Cerebellar nuclear complex (tissue), 1 donor: Measurements from ENCODE around the gene WDFY2.
"Not testable (repeated sequence)": the region's sequence is repeated elsewhere in the genome, so short reads cannot be mapped to it uniquely, and the experiment has no call there.

Source experiments
- DNase-seq, 2 experiments: peaks; one replicate each; lab custom pipeline; 2025; lab: John Stamatoyannopoulos, UW

Gene WDFY2

GRCh38 chr13:51632591-51633362, 48.5 kb downstream of the WDFY2 start:
- no peak for DNase-seq

DNA sequence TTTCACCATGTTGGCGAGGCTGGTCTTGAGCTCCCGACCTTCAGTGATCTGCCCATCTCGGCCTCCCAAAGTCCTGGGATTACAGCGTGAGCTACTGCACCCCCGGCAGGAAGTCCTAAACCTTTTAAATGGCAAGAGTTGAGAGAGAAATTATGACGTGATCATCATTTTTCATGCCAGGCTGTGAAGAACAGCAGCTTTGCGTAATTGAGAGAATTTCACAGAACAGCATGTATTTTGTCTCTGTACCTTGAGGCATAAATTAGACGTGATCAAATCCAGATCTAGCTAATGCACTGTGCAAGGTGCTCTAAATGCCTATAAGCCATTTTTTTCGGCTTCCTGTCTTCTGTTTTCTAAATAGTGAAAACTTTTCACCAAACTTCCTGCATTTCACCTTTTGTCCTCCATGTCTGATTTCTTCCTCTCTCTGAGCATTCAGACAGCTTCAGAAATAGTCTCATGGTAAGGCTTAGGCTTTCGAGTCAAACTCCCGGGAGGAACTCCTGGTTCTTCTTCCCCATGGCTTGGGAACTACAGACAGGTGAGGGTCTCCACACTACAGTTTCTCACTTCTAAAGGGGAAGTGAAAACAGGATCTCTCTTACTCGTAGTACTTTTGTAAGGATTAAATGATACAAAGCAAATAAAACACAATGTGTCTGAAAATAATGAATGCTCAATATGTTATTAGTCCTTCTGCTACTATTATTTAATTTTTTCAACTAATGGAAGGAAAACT, 51.0 kb downstream of the WDFY2 start:
- no peak for DNase-seq

GRCh38 chr13:51636349-51636890, 52.2 kb downstream of the WDFY2 start:
- DNase-seq, result no peak

DNA sequence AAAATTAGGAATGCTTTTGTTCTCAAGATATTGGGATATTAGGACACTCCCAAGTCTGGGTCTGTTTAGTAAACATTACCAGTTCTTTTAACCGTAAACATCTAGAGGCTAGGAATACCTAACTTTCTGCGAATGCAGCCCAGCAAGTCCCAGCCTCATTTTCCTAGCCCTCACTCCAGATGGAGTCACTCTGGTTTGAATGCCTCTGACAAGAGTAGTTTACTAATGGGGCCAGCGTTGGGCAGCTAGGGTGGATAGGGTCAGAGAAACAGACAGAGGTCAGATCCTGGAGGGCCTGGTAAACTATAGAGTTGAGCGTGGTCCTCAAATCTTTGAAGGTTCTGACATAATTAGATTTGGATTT, 53.6 kb downstream of the WDFY2 start:
- no peak for DNase-seq

DNA sequence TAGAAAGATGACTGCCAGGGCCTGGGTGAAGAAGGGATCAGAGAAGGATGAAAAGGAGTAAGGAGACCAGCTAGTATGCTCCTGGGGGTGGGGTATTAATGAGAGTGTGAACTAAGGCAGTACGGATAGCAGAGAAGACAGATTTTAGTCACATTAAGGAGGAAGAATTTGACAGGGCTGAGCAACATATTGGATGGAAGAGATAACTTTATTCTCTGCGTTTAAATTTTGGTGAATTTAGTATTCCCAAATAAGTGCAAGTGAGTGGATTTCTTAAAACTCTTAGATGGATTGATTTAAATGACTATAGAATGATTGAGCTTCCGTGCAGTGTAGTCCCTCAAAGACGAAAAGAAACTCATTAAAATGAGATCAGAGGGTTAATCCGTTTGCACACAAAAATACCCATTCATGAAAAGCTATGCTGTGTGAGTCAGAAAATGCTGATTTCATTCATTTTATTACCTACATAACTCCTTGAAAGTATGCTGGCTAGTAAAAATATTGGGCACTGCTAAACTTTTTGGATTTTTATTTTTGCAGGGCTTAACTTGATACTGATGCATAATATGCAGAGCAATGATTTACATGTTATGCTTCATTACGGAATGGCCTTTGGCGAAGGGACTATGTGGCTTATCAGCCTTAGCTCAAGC, 54.1 kb downstream of the WDFY2 start:
- no peak for DNase-seq

DNA sequence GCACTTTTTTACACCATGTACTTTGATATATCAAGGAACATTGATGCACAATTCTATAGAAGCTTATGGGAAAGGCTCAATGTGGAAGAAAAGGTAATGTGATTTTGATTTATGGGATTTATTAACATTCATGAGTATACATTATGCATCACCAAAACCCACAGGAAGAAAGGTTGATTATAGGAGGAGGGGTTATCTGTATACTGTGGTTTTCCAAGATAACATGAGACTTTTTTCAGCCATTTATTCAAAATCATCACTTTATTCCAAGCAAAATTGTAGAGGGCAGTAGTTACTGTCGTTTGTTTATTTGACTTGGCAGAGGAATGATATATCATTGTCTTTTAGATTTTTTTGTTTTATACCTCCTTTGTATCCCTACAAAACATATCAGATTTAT, 54.9 kb downstream of the WDFY2 start:
- no peak for DNase-seq

- DNase-seq, result not testable (repeated sequence)
Measured at GRCh38 chr13:51640696-51641095, 56.4 kb downstream of the WDFY2 start.

GRCh38 chr13:51643105-51643881, 59.0 kb downstream of the WDFY2 start:
- DNase-seq, result no peak

DNA sequence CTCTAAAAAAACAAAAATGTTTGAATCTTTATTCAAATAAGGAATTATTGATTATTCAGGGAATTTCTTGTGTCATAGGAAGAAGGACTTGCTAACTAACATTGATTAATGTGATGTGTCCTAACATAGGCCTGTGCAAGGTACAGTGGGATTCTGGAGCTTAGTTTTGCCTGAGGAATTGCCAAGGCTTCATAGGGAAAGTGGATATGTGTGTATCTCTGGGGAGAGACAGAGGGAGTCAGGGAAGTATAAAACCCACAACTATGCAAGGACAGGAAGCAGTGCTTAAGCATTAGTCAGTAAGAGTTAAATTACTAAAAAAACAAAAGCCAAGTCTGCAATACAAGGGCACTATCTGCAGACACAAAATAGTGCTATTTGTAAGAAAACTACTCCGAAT, 59.6 kb downstream of the WDFY2 start:
- no peak for DNase-seq

DNA sequence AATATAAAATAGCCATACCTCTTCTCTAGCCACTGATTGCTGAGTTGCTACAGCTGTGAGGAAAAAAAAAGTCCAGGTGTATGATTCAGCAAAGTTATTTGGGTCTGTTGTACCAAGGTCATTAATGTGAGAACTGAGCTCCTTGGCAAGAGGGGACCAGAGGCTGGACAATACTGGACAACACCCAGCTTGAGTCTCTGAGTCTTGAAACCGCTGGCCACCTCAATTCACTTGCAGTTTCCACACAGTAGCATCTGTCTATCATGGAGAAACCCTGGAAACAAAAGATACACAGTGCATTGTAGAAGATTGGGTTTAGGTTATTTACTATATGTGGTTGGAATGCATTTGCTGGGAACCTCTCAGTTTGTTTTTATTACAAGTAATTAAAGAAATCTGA, 60.4 kb downstream of the WDFY2 start:
- DNase-seq, result no peak

DNA sequence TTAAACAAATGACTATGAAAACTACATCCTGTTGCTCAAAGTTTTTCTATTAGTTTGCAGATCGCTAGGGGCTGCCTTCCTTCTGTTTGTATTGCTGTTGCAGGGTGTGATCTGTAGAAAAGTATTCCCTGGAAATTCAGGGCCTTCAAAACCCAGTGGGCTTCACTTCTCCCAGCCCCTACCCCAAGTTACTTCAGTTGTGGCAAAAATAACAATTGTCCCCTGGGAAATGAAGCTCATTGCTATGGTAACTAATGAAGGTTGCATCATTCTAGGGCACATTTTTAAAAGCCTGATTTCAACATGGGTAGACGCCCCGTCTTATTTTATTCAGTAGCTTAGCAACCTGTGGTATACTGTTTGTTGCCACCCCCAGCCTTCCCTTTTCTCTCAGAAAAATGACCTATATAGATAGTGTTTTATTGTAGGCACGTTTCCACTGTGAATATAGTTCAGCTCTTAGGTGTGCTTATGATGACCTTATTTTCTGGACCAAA, 60.9 kb downstream of the WDFY2 start:
- no peak for DNase-seq

GRCh38 chr13:51645761-51646670, 61.8 kb downstream of the WDFY2 start:
- no peak for DNase-seq

GRCh38 chr13:51647067-51647466, 62.8 kb downstream of the WDFY2 start:
- DNase-seq, result no peak

DNA sequence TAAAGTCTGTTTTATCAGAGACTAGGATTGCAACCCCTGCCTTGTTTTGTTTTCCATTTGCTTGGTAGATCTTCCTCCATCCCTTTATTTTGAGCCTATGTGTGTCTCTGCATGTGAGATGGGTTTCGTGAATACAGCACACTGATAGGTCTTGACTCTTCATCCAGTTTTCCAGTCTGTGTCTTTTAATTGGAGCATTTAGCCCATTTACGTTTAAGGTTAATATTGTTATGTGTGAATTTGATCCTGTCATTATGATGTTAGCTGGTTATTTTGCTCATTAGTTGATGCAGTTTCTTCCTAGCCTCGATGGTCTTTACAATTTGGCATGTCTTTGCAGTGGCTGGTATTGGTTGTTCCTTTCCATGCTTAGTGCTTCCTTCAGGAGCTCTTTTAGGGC, 67.9 kb downstream of the WDFY2 start:
- DNase-seq, result not testable (repeated sequence)

DNA sequence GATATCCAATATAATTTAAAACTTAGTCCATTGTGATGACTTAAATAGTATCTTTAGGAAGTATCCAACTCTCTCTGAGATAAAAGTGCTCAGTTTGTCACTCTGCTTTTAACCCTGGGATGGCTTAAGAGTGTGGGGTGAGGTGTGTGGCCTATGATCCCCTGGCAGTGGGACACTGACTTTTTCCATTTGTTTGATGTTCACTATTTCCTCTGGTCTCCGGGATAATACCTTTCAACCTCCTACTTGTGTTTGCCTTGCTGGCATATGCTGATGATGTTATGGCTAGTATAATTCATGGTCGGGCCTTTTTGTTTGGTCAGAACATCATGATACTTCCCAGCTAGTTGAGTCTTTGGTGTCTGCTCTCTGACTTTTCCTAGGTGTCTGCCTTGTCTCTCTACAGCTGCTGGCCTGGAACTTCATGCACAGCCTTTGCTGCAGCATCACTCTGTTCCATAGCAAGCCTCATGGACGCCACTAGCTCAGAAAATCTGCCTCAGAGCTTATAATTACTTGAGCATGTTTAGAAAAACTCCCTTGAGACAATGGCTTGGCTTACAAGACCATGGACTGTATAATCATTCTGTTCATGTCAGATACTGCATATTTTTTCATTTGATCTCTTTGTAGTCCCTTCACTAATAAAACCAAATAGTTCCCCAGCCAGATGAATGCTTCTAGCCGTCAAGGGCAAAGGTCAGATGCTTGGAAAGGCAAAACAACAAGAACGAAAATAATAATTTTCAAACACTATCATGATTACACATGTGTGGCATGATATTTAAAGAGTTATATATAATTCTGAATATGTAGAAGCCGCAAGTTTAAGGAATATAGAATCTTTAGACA, 75.2 kb downstream of the WDFY2 start:
- no peak for DNase-seq

GRCh38 chr13:51660813-51661212, 76.6 kb downstream of the WDFY2 start:
- DNase-seq, result no peak

GRCh38 chr13:51663973-51664957, 80.0 kb downstream of the WDFY2 start:
- DNase-seq, result no peak

- no peak for DNase-seq
Measured at GRCh38 chr13:51665456-51665855, 81.2 kb downstream of the WDFY2 start.

DNA sequence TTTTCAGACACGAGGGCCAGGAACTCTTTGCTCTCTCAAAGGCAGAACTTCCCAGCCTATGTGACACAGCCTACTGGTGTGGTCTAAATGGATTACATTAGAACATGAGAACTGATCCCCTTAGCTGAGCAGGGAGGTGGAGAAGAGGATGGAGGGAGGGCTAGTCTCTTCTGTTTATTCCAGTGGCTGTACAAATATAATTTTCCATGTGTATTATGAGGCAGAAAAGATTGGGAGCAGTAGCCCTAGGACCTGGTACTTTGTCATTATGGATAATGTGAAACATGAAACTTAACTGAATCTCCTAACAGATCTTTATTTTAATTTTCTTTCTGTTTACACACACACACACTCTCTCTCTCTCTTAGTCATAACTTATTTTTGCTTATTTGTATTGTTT, 82.1 kb downstream of the WDFY2 start:
- DNase-seq, result no peak
